Kidney glomerular epithelial cell (primary cell): ENCODE results near the gene PTPN11.
A peak's percentile ranks its signal among the peaks of the same experiment; 100 is the strongest.
"Not testable (repeated sequence)": the region's sequence is repeated elsewhere in the genome, so short reads cannot be mapped to it uniquely, and the experiment has no call there.

ENCODE experiments used
- DNase-seq: peaks from one replicate; lab custom pipeline; 2025; lab: John Stamatoyannopoulos, UW

The PTPN11 gene

DNA sequence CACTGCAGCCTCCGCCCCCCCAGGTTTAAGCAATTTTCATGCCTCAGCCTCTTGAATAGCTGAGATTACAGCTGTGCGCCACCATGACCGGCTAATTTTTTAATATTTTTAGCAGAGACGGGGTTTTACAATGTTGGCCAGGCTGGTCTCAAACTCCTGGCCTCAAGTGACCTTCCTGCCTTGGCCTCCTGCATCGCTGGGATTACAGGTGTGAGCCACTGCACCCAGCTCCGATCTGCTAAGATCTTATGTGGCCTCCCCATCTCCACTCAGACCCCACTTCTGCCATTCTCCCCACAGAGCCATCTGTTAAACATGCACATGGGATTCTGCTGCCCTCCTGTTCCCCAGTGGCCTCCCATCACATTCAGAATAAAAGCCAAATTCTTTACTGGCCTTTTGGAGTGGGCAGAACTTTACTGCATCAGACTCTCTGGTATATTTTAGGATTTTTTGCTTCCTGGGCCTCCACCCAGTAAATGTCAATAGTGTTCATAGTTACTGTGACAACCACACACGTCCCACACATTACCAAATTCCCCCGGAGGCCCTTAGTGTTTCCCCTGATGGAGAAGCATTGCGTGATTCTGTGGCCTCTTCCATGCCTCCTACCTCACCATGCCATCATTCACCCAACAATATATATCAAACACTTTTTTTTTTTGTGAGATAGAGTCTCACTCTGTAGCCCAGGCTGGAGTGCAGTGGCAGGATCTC, 96.3 kb downstream of the PTPN11 start:
- no peak for DNase-seq

- no peak for DNase-seq
Observed at GRCh38 chr12:112515868-112516267, 97.1 kb downstream of the PTPN11 start.

DNA sequence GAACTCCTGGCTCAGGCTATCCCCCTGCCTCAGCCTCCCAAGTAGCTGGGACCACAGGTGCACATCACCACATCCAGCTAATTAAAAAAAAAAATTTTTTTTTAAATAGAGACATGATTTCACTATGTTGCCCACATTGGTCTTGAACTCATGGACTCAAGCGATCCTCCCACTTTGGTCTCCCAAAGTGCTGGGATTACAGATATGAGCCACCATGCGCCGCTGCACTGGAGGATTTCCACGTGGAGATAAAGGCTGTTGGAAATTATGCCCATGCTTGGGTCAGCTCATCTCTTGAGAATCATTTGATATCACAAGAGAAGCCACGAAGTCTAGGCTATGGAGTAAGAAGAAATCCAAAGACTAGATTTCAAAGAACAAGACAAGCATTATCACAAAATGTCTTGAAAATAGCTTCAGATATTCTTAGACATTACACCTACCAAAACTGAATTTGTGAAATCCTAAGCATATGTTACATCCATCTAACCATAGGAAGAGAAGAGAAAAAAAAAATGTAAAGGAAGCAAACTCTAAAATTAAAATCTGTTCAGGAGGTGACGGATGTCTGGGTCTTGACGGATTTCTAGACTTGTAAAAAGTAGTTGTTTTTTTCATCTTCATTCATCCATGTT, 99.1 kb downstream of the PTPN11 start:
- DNase-seq, result no peak

DNA sequence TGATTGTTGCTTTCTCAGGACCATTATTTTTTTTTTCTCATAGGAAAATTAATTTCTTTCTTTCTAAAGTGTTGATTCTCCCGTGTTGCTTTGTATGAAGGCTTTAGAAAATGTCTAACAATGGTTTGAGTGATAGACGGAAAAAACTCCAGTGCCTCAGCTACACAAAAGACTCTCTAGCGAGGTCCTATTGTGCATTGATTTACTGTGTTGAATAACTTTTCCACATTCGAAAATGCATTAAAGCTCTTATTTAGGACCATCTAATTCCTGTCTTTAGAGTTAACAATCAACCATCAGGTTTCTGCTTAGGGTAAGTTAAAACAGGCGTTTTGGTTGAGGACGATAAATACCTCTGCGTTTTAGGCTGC, 99.6 kb downstream of the PTPN11 start:
- no peak for DNase-seq

- not testable (repeated sequence) for DNase-seq
Observed at GRCh38 chr12:112519841-112520340, 101.1 kb downstream of the PTPN11 start.

DNA sequence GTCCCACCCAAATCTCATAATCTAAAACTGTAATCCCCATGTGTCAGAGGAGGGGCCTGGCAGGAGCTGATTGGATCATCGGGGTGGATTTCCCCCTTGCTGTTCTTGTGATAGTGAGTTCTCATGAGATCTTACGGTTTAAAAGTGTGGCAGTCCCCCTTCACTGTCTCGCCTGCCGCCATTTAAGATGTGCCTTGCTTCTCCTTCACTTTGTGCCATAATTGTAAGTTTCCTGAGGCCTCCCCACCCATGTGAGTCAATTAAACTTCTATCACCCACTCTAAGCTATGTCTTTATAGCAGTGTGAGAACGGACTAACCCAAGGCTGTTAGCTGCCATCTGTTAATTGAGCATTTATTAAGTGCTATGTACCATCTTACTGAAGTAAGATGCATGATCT, 105.1 kb downstream of the PTPN11 start:
- no peak for DNase-seq

DNA sequence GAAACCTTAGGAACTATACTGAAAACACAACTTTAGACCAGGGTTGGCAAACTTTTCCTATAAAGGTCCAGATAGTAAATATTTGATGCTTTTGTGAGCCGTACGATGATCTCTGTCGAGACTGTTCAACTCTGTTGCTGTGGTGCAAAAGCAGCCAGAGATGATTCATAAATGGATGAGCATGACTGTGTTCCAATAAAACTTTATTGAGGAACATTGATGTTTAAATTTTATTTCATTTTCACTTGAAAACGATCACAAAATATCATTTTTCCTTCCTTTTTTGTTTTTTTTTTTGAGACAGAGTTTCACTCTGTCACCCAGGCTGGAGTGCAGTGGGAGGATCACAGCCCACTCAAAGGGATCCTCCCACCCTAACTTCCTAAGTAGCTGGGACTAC, 105.5 kb downstream of the PTPN11 start:
- no peak for DNase-seq

DNA sequence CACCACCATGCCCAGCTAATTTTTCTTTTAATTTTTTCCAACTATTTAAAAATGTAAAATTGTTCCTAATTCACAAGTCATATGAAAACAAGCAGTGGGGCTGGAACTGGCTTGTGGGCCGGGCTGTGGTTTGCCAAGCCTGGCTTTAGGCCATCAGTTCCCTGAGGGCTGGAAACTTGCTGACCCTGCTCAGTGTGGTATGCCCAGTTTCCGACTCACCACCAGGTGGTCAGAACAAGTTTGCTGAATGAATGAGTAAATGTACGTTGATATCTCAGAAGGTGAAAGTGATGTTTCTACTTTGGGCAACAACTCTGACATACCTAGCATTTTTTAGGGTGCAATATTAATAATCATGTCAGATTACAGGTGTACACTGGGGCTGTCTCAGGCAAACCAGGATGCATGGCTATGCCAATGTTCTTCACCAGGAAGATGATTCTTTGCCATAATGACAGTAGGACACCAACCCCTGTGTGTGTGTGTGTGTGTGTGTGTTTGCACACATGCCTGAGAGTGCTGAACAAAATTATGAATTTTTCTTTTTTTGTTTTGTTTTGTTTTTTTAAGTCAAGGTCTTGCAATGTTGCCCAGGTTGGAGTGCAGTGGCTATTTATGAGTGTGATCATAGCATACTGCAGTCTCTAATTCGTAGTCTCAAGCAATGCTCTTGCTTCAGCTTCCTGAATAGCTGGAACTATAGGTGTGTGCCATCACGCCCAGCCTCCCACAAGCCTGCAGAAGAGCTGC, 106.1 kb downstream of the PTPN11 start:
- peak; percentile 7 for DNase-seq

DNA sequence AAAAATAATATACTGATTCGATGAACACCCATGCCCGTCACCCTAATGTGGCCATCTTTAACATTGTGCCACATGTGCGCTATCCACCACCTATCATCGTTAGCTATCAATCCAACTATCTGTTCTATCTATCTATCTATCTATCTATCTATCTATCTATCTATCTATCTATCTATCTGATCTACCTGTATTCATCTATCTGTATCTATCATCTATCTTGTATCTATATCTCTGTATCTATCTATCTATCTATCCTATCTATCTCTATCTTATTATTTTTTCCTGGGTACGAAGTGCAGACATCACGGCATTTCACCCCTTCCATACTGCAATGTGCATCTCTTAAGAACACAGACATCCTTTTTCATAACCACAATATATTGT, 106.7 kb downstream of the PTPN11 start:
- no peak for DNase-seq

DNA sequence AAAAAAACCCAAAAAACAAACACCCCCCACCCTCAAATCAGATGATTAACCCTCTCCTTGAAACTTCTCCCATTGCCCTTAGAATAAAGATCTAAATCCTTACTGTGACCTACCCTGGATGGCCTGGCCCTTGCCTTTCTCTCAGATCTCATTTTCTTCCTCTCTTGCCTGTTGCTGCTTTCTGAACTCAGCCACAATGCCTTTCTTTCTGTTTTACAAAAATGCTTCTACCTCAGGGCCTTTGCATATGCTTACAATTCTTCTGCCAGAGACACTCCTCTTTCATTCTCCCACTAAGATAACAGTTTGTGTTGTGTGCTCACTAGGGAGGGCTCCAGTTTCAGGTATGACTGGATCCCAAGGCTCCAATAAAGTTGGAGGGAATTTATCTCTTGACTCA, 108.3 kb downstream of the PTPN11 start:
- no peak for DNase-seq

- DNase-seq, result no peak
Observed at GRCh38 chr12:112527501-112527900, 108.8 kb downstream of the PTPN11 start.

DNA sequence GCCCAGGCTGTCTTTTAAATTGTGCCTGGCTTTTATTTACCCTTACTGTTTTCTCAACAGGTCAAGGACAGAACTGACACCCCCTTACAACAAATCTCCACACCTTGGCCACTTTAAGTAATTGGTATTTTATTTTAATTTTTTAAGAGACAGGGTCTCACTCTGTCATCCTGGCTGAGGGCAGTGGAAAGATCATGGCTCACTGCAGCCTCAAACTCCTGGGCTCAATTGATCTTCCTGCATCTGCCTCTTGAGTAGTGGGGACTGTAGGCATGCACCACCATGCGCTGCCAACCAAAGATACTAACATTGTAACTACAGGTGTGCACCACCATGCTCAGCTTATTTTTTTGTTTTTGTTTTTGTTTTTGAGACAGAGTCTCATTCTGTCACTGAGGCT, 109.8 kb downstream of the PTPN11 start:
- no peak for DNase-seq

DNA sequence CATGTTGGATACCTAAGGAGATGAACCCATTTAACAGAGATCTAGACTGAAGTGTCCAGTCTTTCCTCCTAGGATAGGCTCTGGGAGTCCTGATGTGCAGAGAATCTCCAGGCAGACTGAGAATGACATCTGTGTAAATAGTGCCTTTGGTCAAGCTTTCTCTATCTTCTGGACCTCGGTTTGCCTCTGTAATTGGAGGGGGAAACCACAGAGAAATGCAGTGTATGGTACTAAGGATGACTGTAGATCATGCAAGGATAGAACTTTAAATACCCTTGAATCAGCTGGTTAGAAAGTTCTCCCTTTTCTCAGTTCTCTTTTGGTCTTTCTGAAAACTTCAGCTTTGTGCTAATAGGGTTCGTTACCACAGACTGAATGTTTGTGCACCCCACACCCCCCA, 112.2 kb downstream of the PTPN11 start:
- no peak for DNase-seq

DNA sequence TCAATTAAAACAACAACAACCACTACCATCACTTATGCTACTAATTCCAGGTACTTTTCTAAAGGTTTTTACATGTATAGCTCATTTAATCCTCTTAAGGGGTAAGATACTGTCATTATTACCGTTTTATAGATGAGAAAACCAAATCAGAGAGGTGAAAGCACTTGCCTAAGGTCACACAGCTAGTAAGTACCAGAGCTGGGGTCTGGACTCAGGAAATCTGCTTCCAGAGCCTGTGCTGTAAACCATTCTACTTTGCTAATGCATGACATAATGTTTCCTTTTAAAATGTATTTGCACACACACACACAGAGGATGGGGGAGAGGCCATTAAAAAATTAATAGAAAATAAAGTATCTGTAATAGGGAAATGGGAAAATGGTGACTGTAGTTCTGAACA, 113.4 kb downstream of the PTPN11 start:
- no peak for DNase-seq

DNA sequence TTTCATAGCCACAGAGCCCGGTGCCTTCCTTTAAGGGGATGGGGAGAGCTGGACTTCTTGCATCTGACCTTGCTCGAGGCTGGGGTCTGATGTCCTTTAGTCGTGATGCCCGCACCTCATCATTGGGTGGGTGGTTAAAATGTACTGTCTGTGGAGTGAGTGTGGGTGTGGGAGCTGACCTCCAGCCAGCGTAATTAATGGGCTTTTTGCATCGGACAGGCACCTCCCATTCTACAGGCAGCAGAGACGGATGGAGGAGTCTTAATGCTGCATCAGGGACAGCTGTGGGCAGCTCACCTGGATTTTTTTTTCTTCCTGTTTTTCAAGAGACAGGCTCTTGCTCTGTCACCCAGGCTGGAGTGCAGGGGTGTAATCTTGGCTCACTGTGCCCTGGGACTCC, 114.8 kb downstream of the PTPN11 start:
- DNase-seq, result no peak

DNA sequence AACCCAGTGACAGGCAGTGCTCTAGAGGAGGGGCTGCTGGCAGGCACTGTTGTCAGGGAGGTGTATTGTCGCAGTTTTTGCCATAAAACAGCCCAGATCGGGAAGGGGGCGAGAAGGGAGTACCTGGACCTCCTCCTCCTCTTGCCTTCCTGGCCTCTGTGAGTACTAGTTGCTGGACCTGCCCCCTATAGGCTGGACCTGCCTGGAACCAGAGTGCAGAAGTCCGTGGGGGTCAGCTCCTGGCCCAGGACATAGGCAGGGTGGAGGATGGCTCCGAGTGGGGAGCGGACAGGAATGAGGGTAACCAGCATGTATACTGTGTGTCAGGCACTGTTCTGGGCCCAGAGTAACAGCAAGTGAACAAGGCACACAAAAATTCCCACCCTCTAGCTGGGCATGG, 116.3 kb downstream of the PTPN11 start:
- no peak for DNase-seq

DNA sequence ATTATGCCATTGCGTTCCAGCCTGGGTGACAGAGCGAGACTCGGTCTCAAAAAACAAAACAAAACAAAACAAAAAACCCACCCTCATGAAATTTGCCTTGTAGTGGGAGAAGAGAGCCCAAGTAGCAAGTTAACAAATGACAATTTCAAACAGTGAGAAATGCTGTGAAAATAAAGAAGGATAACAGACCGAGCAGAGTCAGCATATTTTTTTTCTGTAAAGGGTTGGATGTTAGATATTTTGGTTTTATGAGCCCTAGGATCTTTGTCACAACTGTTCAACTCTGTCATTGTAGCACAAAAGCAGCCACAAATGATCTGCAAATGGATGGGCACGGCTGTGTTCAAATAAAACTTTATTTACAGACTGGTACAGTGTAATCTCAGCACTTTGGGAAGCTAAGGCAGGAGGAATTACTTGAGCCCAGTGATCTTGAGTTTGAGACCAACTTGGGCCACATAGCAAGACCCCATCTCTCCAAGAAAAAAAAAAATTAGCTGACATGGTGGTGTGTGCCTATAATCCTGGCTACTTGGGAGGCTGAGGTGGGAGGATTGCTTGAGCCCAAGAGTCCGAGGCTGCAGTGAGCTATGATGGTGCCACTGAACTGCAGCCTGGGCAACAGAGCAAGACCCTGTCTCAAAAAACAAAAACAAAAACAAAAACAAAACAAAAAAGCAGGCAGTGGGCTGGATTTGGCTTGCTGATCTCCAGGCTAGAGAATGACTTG, 117.1 kb downstream of the PTPN11 start:
- no peak for DNase-seq

- no peak for DNase-seq
Observed at GRCh38 chr12:112536367-112536730, 117.6 kb downstream of the PTPN11 start.

- DNase-seq, result peak; percentile 25
Observed at GRCh38 chr12:112537710-112538396, 119.1 kb downstream of the PTPN11 start.

- DNase-seq, result no peak
Observed at GRCh38 chr12:112538740-112539139, 120.0 kb downstream of the PTPN11 start.

DNA sequence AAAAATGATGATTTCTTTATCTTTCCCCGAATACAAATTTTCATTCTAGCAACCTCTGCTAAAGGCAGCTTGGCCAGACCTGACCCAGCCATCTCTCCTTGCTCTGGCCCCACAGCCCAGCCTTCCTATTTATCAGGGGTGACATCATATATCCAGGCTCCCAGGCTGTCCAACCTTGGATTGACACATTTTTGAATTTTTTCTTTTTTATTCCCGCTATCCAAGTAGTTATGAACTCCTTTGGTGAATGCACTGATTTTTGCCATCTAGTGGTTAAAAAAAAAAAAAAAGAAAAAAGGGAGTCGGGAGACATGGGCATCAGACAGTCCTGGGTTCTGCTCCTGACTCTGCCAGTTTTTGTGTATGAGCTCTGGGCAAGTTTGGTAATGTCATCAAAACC, 120.5 kb downstream of the PTPN11 start:
- no peak for DNase-seq

GRCh38 chr12:112540021-112540420, 121.3 kb downstream of the PTPN11 start:
- no peak for DNase-seq
